ENCODE data around the gene CDCP2. TPM values are rescaled to one million over a fixed set of nuclear protein-coding genes. Genes with fewer than 3 reads are reported as not detected.

Gene CDCP2
- total RNA-seq, 1 experiment from 2014 or later = not detected

GRCh38 chr1:54188291-54188690 lies 35.5 kb upstream of the CDCP2 start:
- CTCF ChIA-PET = no interaction called here
- ATAC-seq = no peak
- no peaks in the 10 kb centered on the region for H3K9me2 ChIP-seq (replicated peaks; ENCODE audit: low read length)
- peaks cover 8% of the 10 kb centered on the region; the same call in 1 of the 2 replicates for H3K36me3 ChIP-seq (ENCODE audit: low read depth, low read length)
- no peak overlapping the region for H3K4me3 ChIP-seq (ENCODE audit: low read length)
- H3K27ac ChIP-seq (ENCODE audit: low read length) = no peak overlapping the region
- intact Hi-C loops (cut with micrococcal nuclease) = no loop called here
- H3K79me2 ChIP-seq (ENCODE audit: low read length) = no peaks in the 10 kb centered on the region
- no peak for TF ChIP-seq CTCF (conservative IDR thresholded peaks at IDR 0.05; ENCODE audit: low read depth, low read length)
- no peak for TF ChIP-seq EZH2 (IDR thresholded peaks at IDR 0.05; ENCODE audit: low read length, unreplicated experiment)
- no peak for TF ChIP-seq EZH2phosphoT487 (IDR thresholded peaks at IDR 0.05; ENCODE audit: borderline replicate concordance, low read length)
- no peaks in the 10 kb centered on the region for H4K20me1 ChIP-seq (ENCODE audit: low read length)
- no peak for DNase-seq
- no peaks in the 10 kb centered on the region for H3K9me3 ChIP-seq (ENCODE audit: low read length)
- H3K4me2 ChIP-seq (ENCODE audit: low read length) = no peak overlapping the region
- BruUV-seq (replicated peaks) = no TSS peak
- no peaks in the 10 kb centered on the region for H3K4me1 ChIP-seq (ENCODE audit: insufficient read depth, low read length)
- no peak overlapping the region for H2AFZ ChIP-seq (ENCODE audit: low read length)
- H3K27me3 ChIP-seq (ENCODE audit: low read length) = no peaks in the 10 kb centered on the region
- POLR2A ChIA-PET (ENCODE audit: unreplicated experiment) = no interaction called here
- no peaks in the 10 kb centered on the region for H3F3A ChIP-seq (ENCODE audit: low read length, unreplicated experiment)
- H3K9ac ChIP-seq (ENCODE audit: low read length) = no peak overlapping the region

GRCh38 chr1:54186056-54186455 lies 33.3 kb upstream of the CDCP2 start:
- intact Hi-C loops (cut with micrococcal nuclease) = no loop called here
- H3K79me2 ChIP-seq (ENCODE audit: low read length) = no peaks in the 10 kb centered on the region
- H3K9ac ChIP-seq (ENCODE audit: low read length) = no peak overlapping the region
- H3K27me3 ChIP-seq (ENCODE audit: low read length) = no peaks in the 10 kb centered on the region
- ChIA-PET POLR2A (ENCODE audit: unreplicated experiment) (interaction anchor here (0.7 kb wide), 1 partner anchor 15 kb away, joined by 4 read pairs; no protein-coding TSS in a partner anchor), CTCF (no interaction called here)
- no peak for TF ChIP-seq EZH2phosphoT487 (IDR thresholded peaks at IDR 0.05; ENCODE audit: borderline replicate concordance, low read length)
- TF ChIP-seq EZH2 (IDR thresholded peaks at IDR 0.05; ENCODE audit: low read length, unreplicated experiment) = no peak
- no peak for TF ChIP-seq CTCF (conservative IDR thresholded peaks at IDR 0.05; ENCODE audit: low read depth, low read length)
- H4K20me1 ChIP-seq (ENCODE audit: low read length) = no peaks in the 10 kb centered on the region
- DNase-seq (no peak), ATAC-seq (no peak)
- no peaks in the 10 kb centered on the region for H3K9me3 ChIP-seq (ENCODE audit: low read length)
- peaks cover 8% of the 10 kb centered on the region; the same call in 1 of the 2 replicates for H3K36me3 ChIP-seq (ENCODE audit: low read depth, low read length)
- no peaks in the 10 kb centered on the region for H3K4me1 ChIP-seq (ENCODE audit: insufficient read depth, low read length)
- no peaks in the 10 kb centered on the region for H3F3A ChIP-seq (ENCODE audit: low read length, unreplicated experiment)
- no peak overlapping the region for H2AFZ ChIP-seq (ENCODE audit: low read length)
- H3K27ac ChIP-seq (ENCODE audit: low read length) = no peak overlapping the region
- BruUV-seq (replicated peaks) = no TSS peak
- no peak overlapping the region for H3K4me3 ChIP-seq (ENCODE audit: low read length)
- H3K4me2 ChIP-seq (ENCODE audit: low read length) = no peak overlapping the region
- H3K9me2 ChIP-seq (replicated peaks; ENCODE audit: low read length) = no peaks in the 10 kb centered on the region

- no peak overlapping the region for H3K4me2 ChIP-seq (ENCODE audit: low read length)
- no peak for ATAC-seq
- H3K4me1 ChIP-seq (ENCODE audit: insufficient read depth, low read length) = no peaks in the 10 kb centered on the region
- H3K9me2 ChIP-seq (replicated peaks; ENCODE audit: low read length) = no peaks in the 10 kb centered on the region
- no peaks in the 10 kb centered on the region for H3F3A ChIP-seq (ENCODE audit: low read length, unreplicated experiment)
- no peak overlapping the region for H2AFZ ChIP-seq (ENCODE audit: low read length)
- ChIA-PET POLR2A (ENCODE audit: unreplicated experiment) (no interaction called here), CTCF (interaction anchor here (1.1 kb wide), 1 partner anchor 308 kb away, joined by 28 read pairs; no protein-coding TSS in a partner anchor)
- no peak overlapping the region for H3K9ac ChIP-seq (ENCODE audit: low read length)
- no peaks in the 10 kb centered on the region for H3K79me2 ChIP-seq (ENCODE audit: low read length)
- H4K20me1 ChIP-seq (ENCODE audit: low read length) = no peaks in the 10 kb centered on the region
- H3K9me3 ChIP-seq (ENCODE audit: low read length) = no peaks in the 10 kb centered on the region
- TF ChIP-seq EZH2 (IDR thresholded peaks at IDR 0.05; ENCODE audit: low read length, unreplicated experiment) (no peak), EZH2phosphoT487 (IDR thresholded peaks at IDR 0.05; ENCODE audit: borderline replicate concordance, low read length) (no peak), CTCF (conservative IDR thresholded peaks at IDR 0.05; ENCODE audit: low read depth, low read length) (no peak)
- H3K4me3 ChIP-seq (ENCODE audit: low read length) = no peak overlapping the region
- H3K36me3 ChIP-seq (ENCODE audit: low read depth, low read length) = 0 out of 2 replicates have a peak, but pooled peaks cover under 1% of the 10 kb centered on the region
- DNase-seq = no peak
- H3K27ac ChIP-seq (ENCODE audit: low read length) = no peak overlapping the region
- H3K27me3 ChIP-seq (ENCODE audit: low read length) = no peaks in the 10 kb centered on the region
- intact Hi-C loops (cut with micrococcal nuclease) = no loop called here
- no TSS peak for BruUV-seq (replicated peaks)
These were observed 28.0 kb upstream of the CDCP2 start for GRCh38 chr1:54180701-54181360.

Measured in PC-3 (cell line).